ENCODE data around the gene FNBP1.

- TF ChIP-seq EZH2 (IDR thresholded peaks at IDR 0.05) (no peak), POLR2AphosphoS5 (IDR thresholded peaks at IDR 0.05; ENCODE audit: borderline replicate concordance, low read depth, low read length) (no peak)
Measured at GRCh38 chr9:129900263-129901027, 142.5 kb downstream of the FNBP1 start.

All from SK-N-MC (cell line).